HG03135 (cell line): ENCODE measurements around the gene NPIPA1.
"Not testable (repeated sequence)": the region's sequence is repeated elsewhere in the genome, so short reads cannot be mapped to it uniquely, and the experiment has no call there.

Source experiments
- ATAC-seq: cut with Tn5 transposase; IDR thresholded peaks from one replicate; pipeline ENCODE4 v1.9.1; 2021; ENCODE audit warnings: mild to moderate bottlenecking, moderate library complexity; ENCODE audit not compliant: unreplicated experiment

NPIPA1 gene

DNA sequence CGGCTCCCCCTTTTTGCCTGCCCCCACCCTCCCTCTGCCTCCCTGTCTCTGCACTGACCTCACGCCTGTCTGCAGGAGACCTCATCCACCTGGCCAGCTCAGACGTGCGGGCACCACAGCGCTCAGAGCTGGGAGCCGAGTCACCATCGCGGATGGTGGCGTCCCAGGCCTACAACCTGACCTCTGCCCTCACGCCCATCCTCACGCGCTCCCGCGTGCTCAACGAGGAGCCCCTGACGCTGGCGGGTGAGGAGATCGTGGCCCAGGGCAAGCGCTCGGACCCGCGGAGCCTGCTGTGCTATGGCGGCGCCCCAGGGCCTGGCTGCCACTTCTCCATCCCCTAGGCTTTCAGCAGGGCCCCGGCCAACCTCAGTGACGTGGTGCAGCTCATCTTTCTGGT is 8.1 kb upstream of the NPIPA1 start:
- ATAC-seq = not testable (repeated sequence)

DNA sequence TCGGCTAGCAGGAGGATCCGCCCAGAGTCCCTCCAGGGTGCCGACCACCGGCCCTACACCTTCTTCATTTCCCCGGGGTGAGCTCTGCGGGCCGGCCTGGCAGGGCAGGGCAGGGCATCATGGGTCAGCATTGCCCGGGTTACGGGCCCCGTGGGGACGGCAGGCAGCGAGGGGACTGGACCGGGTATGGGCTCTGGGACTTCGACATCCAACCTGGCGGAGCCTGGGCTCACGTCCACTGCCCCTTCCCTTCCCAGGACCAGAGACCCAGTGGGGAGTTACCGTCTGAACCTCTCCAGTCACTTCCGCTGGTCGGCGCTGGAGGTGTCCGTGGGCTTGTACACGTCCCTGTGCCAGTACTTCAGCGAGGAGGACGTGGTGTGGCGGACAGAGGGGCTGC is 7.0 kb upstream of the NPIPA1 start:
- ATAC-seq = not testable (repeated sequence)

DNA sequence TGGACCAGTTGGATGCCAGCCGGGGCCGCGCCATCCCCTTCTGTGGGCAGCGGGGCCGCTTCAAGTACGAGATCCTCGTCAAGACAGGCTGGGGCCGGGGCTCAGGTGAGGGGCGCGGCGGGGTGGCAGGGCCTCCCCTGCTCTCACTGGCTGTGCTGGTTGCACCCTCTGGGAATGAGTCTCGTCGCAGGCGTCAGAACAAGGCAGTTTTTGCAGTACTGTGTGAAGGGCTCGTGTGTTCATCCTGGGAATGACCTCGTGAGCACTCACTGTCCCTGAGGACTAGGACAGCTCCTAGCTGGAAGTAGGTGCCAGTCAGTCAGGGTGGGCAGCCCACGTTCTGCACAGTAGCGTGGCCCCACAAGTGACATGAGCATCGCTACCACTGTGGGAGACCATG is 6.3 kb upstream of the NPIPA1 start:
- ATAC-seq = not testable (repeated sequence)

DNA sequence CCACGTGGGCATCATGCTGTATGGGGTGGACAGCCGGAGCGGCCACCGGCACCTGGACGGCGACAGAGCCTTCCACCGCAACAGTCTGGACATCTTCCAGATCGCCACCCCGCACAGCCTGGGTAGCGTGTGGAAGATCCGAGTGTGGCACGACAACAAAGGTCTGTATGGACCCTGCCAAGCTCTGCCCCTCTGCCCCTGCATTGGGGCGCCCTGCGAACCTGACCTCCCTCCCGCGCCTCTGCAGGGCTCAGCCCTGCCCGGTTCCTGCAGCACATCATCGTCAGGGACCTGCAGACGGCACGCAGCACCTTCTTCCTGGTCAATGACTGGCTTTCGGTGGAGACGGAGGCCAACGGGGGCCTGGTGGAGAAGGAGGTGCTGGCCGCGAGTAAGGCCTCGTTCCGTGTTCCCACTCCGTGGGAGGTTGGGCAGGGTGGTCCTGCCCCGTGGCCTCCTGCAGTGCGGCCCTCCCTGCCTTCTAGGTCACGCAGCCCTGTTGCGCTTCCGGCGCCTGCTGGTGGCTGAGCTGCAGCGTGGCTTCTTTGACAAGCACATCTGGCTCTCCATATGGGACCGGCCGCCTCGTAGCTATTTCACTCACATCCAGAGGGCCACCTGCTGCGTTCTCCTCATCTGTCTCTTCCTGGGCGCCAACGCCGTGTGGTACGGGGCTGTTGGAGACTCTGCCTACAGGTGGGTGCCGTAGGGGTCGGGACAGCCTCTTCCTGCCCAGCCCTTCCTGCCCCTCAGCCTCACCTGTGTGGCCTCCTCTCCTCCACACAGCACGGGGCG is 4.5 kb upstream of the NPIPA1 start:
- ATAC-seq = not testable (repeated sequence)

DNA sequence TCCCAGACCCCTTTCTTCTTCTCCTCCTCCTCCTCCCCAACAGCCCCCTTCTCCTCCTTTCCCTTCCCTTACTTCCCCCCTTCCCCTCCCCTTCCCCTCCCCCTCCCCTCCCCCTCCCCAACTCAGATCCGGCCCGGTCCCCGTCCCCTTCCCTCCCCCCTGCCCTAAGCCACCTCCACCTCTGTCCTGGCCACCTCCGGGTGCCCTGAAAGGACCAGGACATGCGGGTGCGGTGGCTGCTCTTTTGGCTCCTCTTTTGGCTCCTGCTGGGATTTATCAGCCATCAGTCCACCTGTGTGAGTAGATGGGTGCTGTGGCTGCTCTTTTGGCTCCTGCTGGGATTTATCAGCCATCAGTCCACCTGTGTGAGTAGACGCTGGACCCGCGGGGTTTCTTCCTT is 751 bp downstream of the NPIPA1 start:
- not testable (repeated sequence) for ATAC-seq

DNA sequence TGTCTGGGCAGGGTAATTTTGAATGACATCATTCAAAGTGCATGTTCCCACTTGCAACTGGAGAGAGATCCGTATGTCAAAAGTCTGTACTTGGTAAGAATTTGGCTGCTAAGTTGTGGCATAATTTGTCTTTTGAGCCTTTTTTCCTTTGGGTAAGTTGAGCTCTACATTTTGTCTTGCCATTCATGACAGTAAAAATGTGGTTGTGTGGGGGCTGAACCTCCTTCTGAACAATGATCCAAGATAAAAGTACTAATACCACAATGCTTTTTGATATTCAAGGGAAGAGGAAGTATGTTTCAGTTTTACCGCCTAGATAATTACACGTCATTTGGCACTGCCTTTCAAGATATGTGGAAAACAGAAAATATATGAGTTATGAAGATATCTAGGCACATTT is 5.4 kb downstream of the NPIPA1 start:
- ATAC-seq = not testable (repeated sequence)

DNA sequence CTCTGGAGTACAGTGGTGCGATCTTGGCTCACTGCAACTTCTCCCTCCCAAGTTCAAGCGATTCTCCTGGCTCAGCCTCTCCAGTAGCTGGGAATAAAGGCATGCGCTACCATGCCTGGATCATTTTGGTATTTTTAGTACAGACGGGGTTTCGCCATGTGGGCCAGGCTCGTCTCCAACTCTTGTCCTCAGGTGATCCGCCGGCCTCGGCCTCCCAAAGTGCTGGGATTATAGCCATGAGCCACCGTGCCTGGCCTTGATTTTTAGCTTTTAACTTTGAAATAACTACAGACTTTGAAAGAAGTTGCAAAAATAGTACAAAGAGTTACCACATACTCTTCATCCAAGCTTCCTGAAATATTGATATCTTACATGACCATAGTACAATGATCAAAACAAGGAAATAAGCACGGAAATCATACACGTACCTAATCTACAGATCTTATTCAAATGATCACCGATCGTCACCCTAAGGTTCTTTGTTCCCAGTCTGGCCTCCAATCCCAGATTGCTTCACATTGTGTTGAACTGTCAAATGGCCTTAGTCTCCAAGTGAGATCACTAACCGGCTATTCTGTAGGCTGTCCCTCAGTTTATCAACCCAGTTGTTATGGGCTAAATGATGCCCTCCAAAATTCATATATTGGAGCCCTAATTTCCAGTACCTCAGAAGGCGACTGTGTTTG is 18.4 kb downstream of the NPIPA1 start:
- ATAC-seq = no peak

DNA sequence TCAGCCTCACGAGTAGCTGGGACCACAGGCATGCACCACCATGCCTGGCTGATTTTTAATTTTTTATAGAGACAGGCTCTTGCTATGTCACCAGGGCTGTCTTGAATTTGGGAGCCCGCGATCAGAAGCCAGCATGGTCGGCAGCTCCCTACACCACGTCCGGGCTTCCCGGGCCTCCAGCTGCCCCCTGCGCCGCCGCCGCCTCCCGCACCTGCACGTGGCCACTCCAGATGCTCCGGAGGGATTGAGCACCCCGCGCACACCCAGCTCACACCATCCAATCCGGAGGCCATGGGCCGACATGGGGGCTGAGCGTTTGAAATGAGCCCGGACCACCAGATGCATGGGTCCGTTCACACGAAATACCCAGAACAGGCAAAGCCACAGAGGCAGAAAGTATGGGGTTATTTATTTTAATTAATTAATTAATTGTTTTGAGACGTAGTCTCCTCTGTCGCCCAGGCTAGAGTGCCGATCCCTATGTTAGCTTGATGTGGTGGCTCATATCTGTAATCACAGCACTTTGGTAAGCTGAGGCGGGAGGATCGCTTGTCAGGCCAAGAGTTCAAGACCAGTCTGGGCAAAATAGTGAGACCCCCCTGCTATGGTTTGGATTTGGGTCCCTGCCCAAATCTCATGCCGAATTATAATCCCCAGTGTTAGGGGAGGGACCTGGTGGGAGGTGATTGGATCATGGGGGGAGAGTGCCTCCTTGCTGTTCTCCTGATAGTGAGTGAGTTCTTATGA is 20.5 kb downstream of the NPIPA1 start:
- ATAC-seq = no peak

DNA sequence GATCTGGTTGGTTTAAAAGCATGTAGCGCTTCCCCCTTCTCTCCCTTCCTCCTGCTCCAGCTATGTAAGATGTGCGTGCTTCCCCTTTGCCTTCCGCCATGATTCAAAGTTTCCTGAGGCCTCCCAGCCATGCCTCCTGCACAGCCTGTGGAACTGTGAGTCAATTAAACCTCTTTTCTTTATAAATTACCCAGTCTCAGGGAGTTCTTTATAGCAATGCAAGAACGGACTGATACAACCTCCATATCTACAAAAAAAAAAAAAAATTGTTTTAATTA is 21.0 kb downstream of the NPIPA1 start:
- no peak for ATAC-seq

DNA sequence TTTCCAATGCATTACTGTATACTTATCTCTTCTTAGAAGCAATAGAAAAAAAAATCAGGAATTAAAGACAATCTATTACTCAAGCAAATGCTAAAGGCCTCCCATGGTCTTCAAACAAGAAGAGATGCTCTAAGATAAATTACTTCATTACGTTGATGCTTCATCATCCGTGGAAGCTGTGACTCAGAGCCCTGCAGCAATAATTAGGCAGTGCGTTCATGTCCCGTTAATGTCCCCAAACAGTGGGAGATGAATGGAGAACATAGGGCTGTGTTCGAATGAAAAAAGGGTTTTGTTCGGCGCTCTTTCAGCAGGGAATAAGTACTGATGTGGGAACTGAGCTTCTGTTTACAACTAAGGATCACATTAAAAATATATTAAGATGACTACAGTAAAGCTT is 21.7 kb downstream of the NPIPA1 start:
- no peak for ATAC-seq

DNA sequence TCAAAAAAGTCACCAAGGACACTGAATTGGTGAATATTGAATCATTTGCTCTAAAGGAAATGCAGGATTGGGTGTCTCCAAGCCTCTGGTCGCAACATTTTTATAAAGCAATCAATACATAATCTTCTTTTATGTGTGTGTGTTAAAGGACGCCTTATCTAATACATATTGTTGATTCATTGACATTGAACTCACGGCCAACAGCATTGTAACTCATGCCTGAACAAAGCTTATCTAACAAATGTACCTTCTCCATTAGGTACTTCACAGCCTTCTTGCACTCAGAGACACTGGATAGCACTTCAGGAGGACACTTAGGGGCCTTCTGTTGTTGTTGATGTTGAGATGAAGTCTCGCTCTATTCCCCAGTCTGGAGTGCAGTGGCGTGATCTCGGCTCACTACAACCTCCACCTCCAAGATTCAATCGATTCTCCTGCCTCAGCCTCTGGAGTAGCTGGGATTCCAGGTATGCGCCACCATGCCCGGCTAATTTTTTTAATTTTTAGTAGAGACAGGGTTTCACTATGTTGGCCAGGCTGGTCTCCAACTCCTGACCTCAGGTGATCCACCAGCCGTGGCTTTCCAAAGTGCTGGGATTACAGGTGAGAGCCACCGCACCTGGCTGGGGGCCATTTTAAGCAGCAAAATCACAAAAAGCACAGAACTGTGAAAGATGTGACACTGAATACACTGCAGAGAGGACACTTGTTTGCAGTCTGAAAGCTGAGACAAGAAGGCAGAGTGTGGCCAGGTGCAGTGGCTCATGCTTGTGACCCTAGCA is 24.4 kb downstream of the NPIPA1 start:
- no peak for ATAC-seq

DNA sequence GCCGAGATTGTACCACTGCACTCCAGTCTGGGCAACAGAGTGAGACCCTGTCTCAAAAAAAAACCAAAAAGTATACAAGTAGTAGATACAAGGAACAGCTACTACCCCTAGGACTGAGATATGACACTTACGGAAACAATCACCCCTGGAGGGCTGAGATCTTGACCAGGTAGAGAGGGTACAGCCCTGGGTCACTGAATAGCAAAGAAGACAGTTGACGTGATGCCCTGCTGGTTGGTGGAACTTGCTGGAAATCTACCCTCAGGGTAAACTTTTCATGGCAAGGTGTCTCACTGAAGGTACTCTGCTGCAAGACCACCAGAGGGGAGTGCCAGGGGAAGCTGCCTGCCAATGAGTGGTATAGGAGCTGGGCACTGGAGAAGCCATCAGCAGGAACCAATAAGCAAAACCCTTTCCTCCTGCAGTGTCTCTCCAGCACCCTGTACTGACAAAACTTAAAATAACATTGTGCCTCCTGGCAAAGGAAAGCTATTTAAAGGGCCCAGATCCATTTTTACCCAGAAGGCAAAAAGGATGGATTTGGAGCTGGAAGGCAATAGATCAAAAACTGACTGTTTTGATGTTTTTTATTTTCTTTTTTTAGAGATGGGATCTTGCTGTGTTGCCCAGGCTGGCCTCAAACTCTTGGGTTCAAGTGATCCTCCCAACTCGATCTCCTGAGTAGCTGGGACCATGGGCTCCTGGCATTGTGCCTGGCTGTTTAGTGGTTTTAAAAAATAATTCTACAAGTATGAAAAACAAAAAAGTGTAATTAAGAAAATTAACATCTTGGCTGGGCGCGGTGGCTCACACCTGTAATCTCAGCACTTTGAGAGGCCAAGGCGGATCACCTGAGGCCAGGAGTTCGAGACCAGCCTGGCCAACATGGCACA is 26.3 kb downstream of the NPIPA1 start:
- no peak for ATAC-seq

DNA sequence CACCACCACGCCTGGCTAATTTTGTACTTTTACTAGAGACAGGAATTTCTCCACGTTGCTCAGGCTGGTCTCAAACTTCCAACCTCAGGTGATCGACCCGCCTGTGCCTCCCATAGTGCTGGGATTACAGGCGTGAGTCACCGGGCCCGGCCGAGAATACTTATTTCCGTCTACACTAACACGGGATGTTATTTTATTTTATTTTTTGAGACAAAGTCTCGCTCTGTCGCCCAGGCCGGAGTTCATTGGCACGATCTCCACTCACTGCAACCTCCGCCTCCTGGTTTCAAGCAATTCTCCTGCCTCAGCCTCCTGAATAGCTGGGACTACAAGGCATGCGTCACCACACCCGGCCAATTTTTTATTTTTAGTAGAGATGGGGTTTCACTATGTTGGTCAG is 28.1 kb downstream of the NPIPA1 start:
- no peak for ATAC-seq

DNA sequence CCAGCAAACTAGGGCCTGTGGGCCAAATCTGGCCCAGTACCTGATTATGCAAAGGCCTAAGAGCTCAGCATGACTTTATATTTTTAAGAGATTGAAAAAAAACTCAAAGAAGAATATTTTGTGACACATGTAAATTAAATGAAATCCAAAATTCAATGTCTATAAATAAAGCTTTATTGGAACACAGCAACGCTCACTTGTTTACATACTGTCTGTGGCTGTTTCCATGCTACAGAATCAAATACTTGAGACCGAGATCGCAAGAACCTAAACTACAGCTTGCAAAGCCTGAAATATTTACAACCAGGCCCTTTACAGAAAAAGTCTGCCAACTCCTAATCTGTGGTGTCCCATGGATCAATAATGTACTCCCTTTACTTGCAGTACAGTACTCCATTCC is 32.6 kb downstream of the NPIPA1 start:
- not testable (repeated sequence) for ATAC-seq

DNA sequence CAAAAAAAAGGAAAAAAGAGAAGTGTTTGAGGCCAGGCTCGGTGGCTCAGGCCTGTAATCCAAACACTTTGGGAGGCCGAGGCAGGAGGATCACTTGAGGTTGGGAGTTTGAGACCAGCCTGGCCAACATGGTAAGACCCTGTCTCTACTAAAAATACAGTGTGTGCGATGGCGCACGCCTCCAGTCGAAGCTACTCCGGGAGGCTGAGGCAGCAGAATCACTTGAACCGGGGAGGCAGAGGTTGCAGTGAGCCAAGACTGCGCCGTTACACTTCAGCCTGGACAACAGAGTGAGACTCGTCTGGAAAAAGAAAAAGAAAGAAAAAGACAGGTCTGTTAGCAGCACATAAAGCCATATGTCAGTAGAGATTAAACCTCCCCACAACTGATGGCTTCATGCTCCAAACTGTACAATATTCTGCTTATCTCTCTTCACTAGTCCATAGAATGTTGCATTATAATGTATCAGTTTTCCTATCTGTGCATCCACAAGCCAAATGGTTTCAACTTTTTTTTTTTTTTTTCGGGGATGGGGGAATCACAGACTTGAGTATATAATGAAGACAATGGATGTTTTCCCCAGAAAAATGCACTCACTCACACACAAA is 34.5 kb downstream of the NPIPA1 start:
- not testable (repeated sequence) for ATAC-seq

DNA sequence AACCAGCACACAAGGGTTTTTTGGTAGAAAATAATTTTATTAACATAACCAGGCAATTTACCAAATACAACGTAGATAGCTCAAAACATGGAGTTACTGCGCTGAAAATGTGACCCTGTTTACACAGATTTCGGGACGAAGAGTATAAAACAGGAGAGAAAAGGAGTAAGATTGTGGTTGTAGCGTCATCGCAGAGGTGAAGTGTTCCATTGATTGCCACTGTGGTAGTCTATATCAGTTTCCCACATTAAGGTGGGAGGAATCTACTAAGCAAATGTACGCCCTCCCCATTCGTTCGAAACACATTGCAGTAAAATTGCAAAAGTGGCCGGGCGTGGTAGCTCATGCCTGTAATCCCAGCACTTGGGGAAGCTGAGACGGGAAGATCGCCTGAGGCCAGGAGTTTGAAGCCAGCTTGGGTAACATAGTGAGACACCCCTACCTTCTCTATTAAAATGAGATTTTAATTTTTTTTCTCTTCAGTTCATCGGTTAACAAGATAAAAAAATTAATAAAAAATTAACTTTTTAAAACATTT is 36.6 kb downstream of the NPIPA1 start:
- ATAC-seq = not testable (repeated sequence)

DNA sequence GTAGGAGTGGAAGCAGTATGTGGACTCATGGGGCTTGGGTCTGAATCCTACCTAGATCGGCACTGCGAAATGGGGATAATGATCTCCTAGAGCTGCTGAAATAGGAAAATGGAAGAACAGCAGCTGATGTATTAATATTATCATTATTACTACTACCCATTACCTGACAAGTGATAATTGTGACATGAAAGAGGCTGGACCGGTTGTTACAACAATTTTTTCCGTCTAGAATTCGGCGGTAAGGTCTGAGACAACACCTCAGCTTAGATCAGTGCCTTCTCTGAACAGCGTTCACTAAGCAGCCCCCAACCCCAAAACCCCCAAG is 37.0 kb downstream of the NPIPA1 start:
- not testable (repeated sequence) for ATAC-seq

DNA sequence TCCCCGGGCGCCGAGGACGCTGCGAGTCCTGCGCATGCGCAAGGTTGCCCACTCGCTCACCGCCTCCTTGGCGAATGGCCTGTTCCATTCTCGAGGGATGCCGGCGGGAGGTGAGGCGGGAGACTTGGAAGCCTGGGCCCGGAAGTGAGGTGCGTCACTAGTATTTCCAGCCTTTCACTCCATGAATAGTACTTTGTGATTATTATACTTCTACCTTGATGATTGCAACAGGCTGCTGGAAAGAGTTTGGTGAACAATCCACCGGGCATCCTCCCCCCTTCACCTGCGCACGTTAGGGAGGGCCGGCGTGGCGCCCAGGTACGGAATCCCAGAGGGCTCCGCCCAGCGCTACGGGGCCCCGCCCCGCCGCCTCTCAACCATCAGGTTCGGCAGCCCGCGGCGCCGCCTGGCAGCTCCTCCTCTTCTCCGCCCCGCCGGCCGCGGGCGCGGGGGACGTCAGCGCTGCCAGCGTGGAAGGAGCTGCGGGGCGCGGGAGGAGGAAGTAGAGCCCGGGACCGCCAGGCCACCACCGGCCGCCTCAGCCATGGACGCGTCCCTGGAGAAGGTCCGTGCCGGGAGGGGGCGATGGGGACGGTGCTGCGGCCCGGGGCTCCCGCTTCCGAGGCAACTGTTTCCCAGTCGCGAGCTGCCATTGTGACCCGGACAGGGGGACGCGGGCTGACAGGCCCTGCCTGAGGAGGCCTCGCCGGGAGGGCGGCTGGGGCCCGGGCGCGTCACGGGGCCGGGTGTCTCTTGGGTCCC is 37.6 kb downstream of the NPIPA1 start, which contains the start of gene PDXDC1:
TSS of gene PDXDC1 (plus strand) at position 371 of the 762 bp plus-strand sequence. CDS start at position 545, 174 bp downstream.
- peak; percentile 94 for ATAC-seq
